Nephron progenitor cell (in vitro differentiated cells): ENCODE data around the gene MSRB1.
A peak's percentile ranks its signal among the peaks of the same experiment; 100 is the strongest.
"Not testable (repeated sequence)": the region's sequence is repeated elsewhere in the genome, so short reads cannot be mapped to it uniquely, and the experiment has no call there.

Source experiments
- DNase-seq: peaks from one replicate; pipeline ENCODE4 v3.0.0; 2021
- H3K27ac Mint-ChIP-seq: 2 replicates; pipeline ENCODE4 v1.8.0; 2021; ENCODE audit warnings: mild to moderate bottlenecking, moderate library complexity, mixed read lengths
- H3K27me3 Mint-ChIP-seq: 2 replicates; pipeline ENCODE4 v1.8.0; 2021; ENCODE audit warnings: mild to moderate bottlenecking, low read depth, mixed read lengths; ENCODE audit not compliant: poor library complexity
- H3K36me3 Mint-ChIP-seq: 2 replicates; pipeline ENCODE4 v1.8.0; 2021; ENCODE audit warnings: low read depth, mixed read lengths
- H3K4me1 Mint-ChIP-seq: 2 replicates; pipeline ENCODE4 v1.8.0; 2021; ENCODE audit warnings: mixed read lengths
- H3K4me3 Mint-ChIP-seq: 2 replicates; pipeline ENCODE4 v1.8.0; 2021; ENCODE audit warnings: mild to moderate bottlenecking, moderate library complexity, mixed read lengths
- H3K9me3 Mint-ChIP-seq: 2 replicates; pipeline ENCODE4 v1.8.0; 2021; ENCODE audit warnings: mild to moderate bottlenecking, moderate library complexity, mixed read lengths
- CTCF ChIP-seq: fragments of 200-600 bp; sonication (generic); IDR thresholded peaks from 2 replicates; pipeline ENCODE4 v1.5.0; 2021; ENCODE audit warnings: antibody characterized with exemption

MSRB1 gene

GRCh38 chr16:1963806-1964505, 21.0 kb upstream of the MSRB1 start:
- Mint-ChIP-seq H3K27ac (peak overlapping the region; percentile 95), H3K36me3 (peaks cover 25% of the 10 kb centered on the region), H3K9me3 (no peaks in the 10 kb centered on the region), H3K27me3 (peaks cover 5% of the 10 kb centered on the region), H3K4me3 (peak overlapping the region; percentile 97), H3K4me1 (peaks cover 49% of the 10 kb centered on the region)
- no peak for TF ChIP-seq CTCF
- no peak for DNase-seq

GRCh38 chr16:1962161-1963153, 19.5 kb upstream of the MSRB1 start:
- Mint-ChIP-seq H3K4me3 (peak overlapping the region; percentile 97), H3K4me1 (peaks cover 49% of the 10 kb centered on the region), H3K27ac (peak overlapping the region; percentile 95), H3K36me3 (peaks cover 25% of the 10 kb centered on the region)
- H3K27me3 Mint-ChIP-seq, DNase-seq, H3K9me3 Mint-ChIP-seq: not testable (repeated sequence)

DNA sequence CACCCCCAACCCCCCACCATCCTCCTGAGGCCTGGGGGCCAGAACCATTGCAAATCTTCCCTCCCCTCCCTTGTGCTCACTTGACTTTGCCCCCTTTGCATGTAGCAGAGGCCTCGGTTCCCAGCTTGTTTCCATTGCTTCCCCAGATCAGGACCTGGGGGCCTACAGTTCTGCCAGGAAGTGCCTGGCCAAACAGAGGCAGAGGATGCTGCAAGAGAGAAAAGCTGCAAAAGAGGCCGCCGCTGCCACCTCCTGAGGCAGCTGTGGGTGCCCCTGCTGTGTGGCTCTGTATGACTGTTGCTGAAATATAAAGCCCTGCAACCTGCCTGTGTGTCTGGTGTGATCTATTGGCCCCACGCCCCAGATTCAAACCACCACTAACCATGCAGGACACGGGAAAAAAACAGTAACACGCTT, 18.7 kb upstream of the MSRB1 start:
- peaks cover 4% of the 10 kb centered on the region for H3K9me3 Mint-ChIP-seq
- peaks cover 3% of the 10 kb centered on the region for H3K27me3 Mint-ChIP-seq
- peak overlapping the region; percentile 97 for H3K4me3 Mint-ChIP-seq
- H3K27ac Mint-ChIP-seq = no peak overlapping the region
- TF ChIP-seq CTCF = no peak
- peaks cover 49% of the 10 kb centered on the region for H3K4me1 Mint-ChIP-seq
- peaks cover 25% of the 10 kb centered on the region for H3K36me3 Mint-ChIP-seq
- DNase-seq = no peak

- peaks cover 25% of the 10 kb centered on the region for H3K36me3 Mint-ChIP-seq
- peaks cover 49% of the 10 kb centered on the region for H3K4me1 Mint-ChIP-seq
- H3K9me3 Mint-ChIP-seq = peaks cover 4% of the 10 kb centered on the region
- H3K27me3 Mint-ChIP-seq = peaks cover 4% of the 10 kb centered on the region
- TF ChIP-seq CTCF = no peak
- H3K4me3 Mint-ChIP-seq = peak overlapping the region; percentile 93
- DNase-seq = no peak
- H3K27ac Mint-ChIP-seq = peak overlapping the region; percentile 66
Observed at GRCh38 chr16:1960665-1961630, 17.9 kb upstream of the MSRB1 start.

- peaks cover 4% of the 10 kb centered on the region for H3K27me3 Mint-ChIP-seq
Observed at GRCh38 chr16:1959269-1960039, 16.5 kb upstream of the MSRB1 start, which contains the start of gene NDUFB10. TSS of gene NDUFB10 (plus strand) at chr16:1959538. CDS start at chr16:1959625, 87 bp downstream.

More at GRCh38 chr16:1959269-1960039, 16.5 kb upstream of the MSRB1 start, which contains the start of gene NDUFB10:
- Mint-ChIP-seq H3K27ac (peak within 1 kb of the TSS; percentile 66), H3K36me3 (peaks cover 25% of the 10 kb centered on the region), H3K4me1 (peaks cover 42% of the 10 kb centered on the region), H3K4me3 (peak within 1 kb of the TSS; percentile 93), H3K9me3 (peaks cover 4% of the 10 kb centered on the region)
- peak; percentile 96 for DNase-seq
- peak; percentile 26 for TF ChIP-seq CTCF
